Left renal pelvis (tissue), 4 donors: ENCODE results near the gene OR10P1. TPM values are rescaled to one million over a fixed set of nuclear protein-coding genes. Genes with fewer than 3 reads are reported as not detected.
"Not testable (repeated sequence)": the region's sequence is repeated elsewhere in the genome, so short reads cannot be mapped to it uniquely, and the experiment has no call there.

Source experiments
- DNase-seq, 4 donors: peaks; one replicate each; pipeline ENCODE4 v3.0.0-alpha.2; 2013; ENCODE audit warnings: low read depth in 4 of 4, low spot score in 3 of 4
- polyA plus RNA-seq, 4 donors: library from polyadenylated mRNA; unstranded; fragments of 120-200 nt; gene quantifications; one replicate each; pipeline ENCODE4 v1.2.1, GENCODE V29; 2013; ENCODE audit not compliant: insufficient read length in 4 of 4

The OR10P1 gene
- polyA plus RNA-seq, 4 donors, result not detected

DNA sequence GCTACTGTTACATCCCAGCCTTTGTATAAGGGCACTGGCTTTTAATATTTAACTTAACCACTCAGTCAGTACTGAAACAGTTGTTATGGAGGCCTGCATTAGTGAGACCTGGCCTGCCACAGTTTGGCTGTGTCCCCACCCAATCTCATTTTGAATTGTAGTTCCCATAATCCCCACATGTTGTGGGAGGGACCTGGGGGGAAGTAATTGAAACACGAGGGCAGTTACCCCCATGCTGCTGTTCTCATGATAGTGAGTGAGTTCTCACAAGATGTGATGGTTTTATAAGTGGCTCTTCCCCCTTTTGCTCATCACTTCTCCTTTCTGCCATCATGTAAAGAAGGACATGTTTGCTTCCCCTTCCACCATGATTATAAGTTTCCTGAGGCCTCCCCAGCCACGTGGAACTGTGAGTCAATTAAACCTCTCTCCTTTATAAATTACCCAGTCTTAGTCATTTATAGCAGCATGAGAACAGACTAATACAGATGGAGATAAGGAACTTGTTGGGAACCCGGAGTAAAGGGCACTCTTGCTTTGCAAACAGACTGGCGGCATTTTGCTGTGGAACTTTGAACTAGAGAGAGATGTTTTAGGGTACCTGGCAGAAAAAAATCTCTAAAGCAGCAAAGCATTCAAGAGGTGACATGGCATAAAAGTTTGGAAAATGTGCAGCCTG is 14.1 kb downstream of the OR10P1 start:
- not testable (repeated sequence) for DNase-seq

DNA sequence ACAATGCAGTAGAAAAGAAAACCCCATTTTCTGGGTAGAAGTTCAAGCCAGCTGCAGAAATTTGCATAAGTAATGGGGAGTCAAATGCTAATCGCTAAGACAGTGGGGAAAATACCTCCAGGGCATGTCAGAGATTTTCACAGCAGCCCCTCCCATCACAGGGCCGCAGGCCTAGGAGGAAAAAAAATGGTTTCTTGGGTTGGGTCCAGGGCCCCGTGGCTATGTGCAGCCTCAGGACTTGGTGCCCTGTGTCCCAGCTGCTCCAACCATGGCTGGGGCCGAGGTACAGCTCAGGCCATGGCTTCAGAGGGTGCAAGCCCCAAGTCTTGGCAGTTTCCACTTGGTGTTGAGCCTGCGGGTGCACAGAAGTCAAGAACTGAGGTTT is 14.6 kb downstream of the OR10P1 start:
- no peak for DNase-seq

DNA sequence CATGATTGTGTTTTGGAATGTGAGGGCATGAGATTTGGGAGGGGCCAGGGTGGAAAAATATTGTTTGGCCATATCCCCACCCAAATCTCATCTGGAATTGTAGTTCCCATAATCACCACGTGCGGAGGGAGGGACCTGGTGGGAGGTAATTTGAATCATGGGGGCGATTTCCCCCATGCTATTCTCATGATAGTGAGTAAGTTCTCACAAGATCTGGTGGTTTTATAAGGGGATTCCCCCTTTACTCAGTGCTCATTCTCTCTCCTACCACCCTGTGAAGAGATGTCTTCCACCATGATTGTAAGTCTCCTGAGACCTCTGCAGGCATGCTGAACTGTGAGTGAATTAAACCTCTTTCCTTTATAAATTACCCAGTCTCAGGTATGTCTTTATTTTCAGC is 15.7 kb downstream of the OR10P1 start:
- DNase-seq, result no peak

DNA sequence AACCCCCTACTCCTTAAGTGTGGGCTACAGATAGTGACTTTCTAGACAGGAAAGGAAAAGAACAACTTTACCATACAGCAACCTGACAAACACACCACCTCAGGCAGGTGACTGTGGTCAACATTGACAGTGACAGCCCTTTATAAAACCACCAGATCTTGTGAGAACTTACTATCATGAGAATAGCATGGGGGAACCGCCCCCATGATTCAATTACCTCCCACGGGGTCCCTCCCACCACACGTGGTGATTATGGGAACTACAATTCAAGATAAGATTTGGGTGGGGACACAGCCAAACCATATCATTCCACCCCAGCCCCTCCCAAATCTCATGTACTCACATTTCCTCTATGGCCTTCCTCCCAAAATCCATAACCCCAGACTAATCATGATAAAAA is 16.3 kb downstream of the OR10P1 start:
- no peak for DNase-seq

DNA sequence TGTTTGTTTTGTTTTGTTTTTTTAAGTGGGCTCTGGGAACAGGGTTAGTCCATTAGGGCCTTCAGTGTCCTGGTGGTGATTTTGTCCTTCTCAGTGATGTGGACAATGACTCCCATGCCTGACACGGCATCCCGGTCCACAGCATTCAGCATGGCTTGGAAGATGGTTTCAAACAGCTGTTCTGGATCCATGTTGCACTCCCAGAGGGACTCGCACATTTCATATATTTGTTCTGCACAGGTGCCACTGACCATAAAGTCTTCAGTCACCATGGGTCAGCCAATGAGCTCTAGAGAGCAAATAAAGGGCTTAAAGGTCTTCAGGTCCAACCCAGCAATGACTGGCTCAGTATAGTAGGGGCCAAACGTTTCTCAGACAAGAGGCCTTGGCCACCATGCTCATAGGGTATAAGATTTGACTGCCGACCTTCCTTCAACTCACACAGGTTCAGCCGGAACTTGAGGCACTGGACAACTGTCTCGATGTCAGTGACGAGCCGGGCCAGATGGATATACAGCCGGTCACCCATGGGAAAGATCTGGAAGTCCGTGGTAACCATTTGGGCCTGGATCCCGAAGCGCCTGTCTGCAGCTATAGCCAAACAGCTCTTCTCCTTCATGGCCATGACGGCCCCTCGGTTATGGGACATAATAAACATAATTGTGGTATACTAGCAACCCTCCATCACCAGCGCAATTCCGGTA is 18.0 kb downstream of the OR10P1 start:
- DNase-seq, result no peak

DNA sequence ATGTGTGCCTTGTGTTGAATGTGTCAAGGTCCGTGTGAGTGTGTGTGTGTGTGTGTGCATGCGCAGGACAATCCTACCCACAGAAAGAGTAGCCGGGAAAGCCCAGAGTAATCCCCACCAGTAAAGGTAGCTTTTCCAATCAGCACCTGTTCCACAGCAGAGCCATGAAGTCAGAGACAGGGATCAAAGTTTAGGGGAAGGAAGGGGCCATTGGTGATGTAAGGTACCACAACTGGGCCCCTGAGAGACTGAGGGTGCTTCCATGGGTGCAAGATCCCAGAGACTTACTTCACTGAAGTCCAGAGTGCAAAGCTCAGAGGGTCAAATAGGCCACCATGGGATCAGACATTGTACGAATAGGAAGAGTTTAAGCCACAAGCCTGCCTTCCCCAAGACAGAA is 20.5 kb downstream of the OR10P1 start:
- DNase-seq, result no peak

DNA sequence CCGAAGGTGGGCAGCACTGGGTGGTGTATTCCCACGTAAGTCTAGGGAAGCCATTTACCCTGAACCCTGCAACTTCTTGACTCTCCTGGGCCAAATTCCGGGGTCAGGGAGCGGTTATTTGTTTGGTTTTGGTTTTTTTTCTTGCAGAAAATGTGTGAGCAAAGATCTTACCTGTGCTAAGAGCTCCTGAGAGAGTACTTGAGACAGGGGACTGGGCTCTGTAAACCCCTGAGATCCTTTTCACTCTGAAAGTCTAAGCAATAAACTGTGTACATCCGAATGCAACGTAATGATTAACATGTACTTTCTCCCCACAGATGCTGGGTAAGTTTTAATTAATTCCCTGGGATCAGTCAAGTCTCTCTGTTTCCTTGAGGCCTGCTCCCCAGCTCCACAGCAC is 21.5 kb downstream of the OR10P1 start:
- DNase-seq, result no peak

DNA sequence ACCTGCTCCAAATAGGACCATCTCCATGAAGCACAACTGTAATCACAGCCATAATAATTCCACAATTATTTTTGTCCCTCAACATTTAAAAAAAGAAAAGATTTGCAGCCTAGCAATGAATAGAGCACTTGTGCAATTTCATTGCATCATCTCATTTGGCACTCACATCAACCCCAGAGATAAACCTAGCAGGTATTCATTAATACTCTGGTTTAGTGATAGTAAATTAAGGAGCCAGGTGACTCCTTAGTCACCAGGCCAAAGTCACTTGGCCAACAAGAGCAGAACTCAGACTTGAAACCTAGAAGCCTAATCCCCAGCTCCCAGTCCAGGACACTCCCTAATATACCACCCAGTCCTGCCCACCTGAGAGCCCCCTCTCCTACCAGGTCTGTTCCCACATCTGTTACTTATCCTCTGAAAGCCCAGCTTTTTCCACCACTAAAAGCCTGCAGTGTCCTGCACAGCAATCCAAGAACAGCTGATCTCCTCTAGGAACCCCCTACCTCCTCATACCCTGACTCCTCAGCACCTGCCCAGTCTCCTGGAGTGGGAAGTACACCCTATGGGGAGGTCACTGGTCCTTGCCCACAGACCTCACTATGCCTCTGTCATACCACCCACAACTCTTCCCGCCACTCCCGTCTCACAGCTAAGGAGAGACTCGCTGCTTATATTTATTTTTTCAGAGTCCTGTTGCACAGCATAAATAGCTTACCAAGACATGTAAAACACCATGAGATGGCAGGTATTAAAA is 22.1 kb downstream of the OR10P1 start:
- no peak for DNase-seq

DNA sequence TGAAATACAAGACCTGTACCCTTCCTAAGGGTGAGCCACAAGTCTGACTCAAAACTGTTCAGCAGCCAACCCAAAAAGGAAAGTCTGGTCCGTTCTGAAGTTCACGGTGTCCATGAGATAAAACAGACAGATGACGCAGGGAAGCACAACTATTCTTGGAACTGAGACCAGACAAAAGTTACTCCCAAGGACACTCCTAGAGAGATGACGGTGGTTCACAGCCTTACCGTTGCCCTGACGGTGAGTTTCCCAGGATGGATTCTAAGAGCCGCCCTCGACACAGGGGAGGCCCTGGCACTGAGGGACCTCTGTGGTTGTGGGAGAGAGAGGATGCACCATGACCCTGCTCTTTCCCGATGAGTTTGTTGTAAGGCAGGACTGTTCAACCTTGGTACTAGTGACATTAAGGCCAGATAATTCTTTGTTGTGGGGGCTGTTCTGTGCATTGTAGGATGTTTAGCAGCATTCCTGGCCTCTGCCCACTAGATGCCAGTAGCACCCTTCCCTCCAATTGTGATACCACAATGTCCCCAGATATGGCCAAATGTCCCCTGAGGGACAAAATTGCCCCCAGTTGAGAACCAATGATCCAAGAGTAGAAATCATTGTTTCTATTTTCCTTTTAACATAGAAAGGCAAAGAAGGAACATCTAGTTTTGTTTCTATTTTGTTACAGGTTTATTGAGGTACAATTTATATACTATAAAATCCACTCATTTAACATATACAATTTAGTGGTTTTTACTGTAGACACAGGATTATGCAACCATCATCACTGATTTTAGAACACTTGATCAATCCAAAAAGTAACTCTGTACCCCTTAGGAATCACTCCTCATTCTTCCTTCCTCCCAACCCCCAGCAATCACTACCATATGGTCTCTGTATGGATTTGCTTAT is 23.0 kb downstream of the OR10P1 start:
- no peak for DNase-seq

DNA sequence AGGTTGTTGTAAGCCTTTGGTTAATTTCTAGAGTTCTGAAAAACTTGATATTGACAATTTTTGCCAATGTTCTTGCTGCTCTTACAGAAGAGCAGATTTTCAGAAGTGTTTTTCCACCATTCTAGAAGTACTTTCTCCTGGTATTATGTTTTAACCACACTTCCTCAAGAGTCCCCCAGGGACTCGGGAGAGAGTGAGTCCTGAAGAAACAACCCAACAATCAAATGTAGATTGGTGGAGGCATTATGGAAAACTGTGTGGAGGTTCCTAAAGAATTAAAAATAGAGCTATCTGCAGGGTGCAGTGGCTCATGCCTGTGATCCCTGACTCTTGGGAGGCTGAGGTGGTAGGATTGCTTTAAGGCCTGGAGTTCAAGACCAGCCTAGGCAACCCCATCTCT is 26.7 kb downstream of the OR10P1 start:
- no peak for DNase-seq

DNA sequence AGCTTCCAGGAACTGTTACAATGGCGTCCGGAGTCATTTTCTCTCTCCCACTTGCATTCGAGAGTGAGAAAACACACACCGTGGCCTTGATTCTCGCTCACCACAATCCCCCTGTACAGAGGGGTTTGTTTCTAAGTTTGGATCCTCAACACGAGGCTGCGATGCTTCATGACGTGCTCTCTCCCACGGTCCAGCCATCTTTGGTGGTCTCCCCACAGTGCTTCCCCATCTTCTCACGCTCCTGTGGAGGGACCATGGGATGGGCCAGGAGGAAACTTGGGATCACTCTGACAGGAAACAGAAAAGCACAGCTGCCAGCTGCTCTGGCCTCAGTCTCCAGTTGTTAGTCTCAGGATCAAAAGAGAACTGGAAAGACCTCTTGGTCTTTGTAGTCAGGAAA is 28.1 kb downstream of the OR10P1 start:
- DNase-seq, result no peak

DNA sequence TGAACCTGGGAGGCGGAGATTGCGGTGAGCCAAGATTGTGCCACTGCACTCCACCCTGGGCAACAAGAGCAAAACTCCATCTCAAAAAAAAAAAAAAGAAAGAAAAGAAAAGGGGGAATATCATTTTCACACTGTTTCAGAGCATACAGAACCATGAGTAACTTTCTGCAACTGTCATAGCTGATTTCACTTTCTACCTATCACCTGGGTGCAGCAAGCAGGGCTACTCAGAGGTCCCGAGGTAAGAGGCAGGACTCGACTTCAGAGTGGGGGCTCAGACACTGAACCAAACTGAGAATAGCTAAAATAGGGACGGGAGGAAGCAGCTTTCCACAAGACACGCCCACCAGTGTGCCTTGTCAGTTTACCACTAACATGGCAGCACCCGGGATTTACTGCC is 29.8 kb downstream of the OR10P1 start:
- no peak for DNase-seq

DNA sequence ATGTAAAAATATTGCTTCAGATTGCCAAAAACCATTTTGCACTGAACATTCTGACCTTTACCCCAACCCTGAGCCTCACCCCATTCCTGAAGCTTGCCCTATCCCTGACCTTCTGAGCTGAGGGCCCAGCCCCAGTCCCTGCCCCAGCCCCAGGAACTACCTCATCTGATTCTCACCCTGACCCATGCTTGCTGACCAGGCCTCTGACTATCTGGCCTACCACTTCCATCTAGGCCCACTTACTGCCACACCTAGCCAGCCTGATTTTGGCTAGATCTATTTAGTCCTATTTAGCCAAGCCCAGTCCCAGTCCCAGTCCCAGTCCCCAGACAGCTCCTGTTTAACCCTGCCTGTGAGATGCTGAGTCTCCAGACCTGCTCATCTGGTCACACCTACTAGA is 33.6 kb downstream of the OR10P1 start:
- no peak for DNase-seq

DNA sequence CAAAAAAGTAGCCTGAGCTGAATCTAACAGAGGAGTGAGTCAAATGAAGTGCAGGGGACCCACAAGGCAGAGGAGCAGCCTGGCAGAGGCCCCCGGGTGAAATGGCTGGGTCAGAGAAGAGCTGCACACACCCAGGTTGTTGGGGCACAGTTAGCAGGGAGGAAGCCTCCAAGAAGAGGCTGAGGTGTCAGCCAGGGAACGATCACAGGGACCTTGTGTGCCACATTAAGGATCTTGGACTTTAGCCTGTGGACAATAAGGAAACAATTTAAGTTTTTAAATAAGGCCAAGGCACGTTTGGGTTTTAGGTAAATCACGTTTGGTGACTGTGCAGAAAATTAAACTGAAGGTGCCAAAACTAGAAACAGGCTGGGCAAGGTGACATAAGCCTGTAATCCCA is 35.1 kb downstream of the OR10P1 start:
- DNase-seq, result no peak

DNA sequence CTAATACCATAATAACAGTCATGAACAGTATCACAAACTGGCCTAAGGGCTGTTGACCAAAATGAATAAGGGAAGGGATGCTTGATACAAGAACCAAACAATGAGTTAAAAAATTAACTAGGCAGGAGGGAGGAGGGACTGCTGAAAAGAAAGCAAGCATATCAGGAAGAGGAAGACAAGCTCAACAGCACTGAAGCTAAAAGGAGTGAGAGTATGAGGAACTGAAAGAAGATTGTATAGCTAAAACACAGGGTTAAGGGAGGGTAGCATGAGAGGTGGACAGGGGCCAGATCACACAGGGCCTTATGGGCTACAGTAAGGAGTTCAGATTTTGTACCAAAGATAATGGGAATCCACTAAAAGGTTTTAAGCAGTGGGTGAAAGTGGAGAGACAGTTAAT is 36.9 kb downstream of the OR10P1 start:
- no peak for DNase-seq

DNA sequence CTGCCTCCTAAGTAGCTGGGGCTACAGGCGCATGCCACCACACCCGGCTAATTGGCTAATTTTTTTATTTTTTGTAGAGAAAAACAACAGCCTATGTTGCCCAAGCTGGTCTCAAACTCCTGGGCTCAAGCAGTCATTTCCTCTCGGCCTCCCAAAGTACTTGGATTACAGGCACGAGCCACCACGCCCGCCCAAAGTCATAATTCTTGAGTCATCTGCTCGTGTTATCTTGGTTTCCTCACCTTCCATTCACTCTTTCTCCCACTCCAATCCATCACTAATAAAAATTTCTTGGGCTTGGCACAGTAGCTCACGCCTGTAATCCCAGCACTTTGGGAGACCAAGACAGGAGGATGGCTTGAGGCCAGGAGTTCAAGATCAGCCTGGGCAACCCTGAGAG is 39.0 kb downstream of the OR10P1 start:
- DNase-seq, result no peak

DNA sequence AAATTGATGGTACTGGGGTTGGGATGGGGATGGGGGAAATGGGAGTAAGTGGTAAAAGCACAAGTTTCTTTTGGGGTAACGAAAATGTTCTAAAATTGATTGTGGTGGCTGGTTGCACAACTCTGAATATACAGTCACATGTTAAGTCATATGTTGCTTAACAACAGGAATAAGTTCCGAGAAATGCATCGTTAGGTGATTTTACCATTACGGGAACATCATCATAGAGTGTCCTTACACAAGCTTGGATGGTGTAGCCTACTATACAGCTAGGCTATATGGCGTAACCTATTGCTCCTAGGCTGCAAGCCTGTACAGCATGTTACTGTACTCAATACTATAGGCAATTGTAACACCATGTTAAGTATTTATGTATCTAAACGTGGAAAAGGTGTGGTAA is 40.0 kb downstream of the OR10P1 start:
- DNase-seq, result no peak

DNA sequence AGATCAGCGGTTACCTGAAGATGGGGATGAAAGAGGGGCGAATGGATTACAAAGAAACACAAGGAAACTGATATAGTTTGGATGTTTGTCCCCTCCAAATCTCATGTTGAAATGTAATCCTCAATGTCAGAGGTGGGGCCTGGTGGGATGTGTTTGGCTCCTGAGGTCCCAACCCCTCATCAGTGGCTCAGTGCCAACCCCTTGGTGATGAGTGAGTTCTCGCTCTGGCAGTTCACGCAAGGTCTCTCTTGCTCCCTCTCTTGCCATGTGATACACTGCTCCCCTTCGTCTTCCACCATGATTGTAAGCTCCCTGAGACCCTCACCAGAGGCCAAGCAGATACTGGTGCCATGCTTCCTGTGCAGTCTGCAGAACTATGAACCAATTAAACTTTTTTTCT is 43.0 kb downstream of the OR10P1 start:
- no peak for DNase-seq

DNA sequence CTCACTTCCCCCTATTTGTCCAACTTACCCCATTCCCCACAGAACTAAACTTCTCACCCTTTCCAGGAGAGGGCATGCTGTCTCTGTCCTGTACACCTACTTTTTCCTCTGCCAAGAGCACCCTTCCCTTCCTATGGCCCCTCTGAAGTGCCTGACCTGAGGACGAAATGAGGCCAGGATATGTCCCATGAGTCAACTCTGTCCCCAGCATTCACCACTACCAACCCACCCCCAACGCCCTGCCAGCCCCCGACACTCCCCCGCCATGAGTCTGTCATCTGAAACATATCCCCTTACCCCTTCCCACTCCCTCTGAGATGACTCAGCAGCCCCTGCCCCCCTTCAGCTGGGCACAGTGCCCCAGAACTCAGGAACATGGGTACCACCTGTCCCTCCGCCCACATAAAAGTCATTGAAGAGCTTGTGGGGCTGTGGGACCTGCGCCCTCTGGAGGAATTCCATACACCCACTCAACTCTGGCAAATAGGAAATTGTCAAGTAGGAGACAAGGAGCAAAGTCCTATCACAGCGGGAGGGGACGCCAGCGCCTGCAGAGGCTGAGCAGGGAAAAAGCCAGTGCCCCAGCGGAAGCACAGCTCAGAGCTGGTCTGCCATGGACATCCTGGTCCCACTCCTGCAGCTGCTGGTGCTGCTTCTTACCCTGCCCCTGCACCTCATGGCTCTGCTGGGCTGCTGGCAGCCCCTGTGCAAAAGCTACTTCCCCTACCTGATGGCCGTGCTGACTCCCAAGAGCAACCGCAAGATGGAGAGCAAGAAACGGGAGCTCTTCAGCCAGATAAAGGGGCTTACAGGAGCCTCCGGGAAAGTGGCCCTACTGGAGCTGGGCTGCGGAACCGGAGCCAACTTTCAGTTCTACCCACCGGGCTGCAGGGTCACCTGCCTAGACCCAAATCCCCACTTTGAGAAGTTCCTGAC is 44.7 kb downstream of the OR10P1 start:
- DNase-seq, result peak; percentile 52 to 64 (median 58)
